Osteocyte (in vitro differentiated cells): ENCODE data around the gene JTB. TPM values are rescaled to one million over a fixed set of nuclear protein-coding genes. Genes with fewer than 3 reads are reported as not detected.

Source experiments
- DNase-seq: peaks from one replicate; pipeline ENCODE4 v3.0.0; 2021; ENCODE audit warnings: mixed read lengths; ENCODE audit not compliant: unreplicated experiment; ENCODE audit errors: extremely low spot score
- H3K27ac Mint-ChIP-seq: one replicate; pipeline ENCODE4 v1.8.0; 2021; ENCODE audit warnings: mild to moderate bottlenecking, mixed read lengths; ENCODE audit not compliant: unreplicated experiment
- H3K27me3 Mint-ChIP-seq: one replicate; pipeline ENCODE4 v1.8.0; 2021; ENCODE audit warnings: mixed read lengths; ENCODE audit not compliant: unreplicated experiment
- H3K36me3 Mint-ChIP-seq: one replicate; pipeline ENCODE4 v1.8.0; 2021; ENCODE audit warnings: mixed read lengths; ENCODE audit not compliant: unreplicated experiment
- H3K4me1 Mint-ChIP-seq: one replicate; pipeline ENCODE4 v1.8.0; 2021; ENCODE audit warnings: mixed read lengths; ENCODE audit not compliant: unreplicated experiment
- H3K4me3 Mint-ChIP-seq: one replicate; pipeline ENCODE4 v1.8.0; 2021; ENCODE audit warnings: mild to moderate bottlenecking, moderate library complexity, mixed read lengths; ENCODE audit not compliant: unreplicated experiment
- H3K9me3 Mint-ChIP-seq: one replicate; pipeline ENCODE4 v1.8.0; 2021; ENCODE audit warnings: mixed read lengths; ENCODE audit not compliant: unreplicated experiment
- CTCF ChIP-seq: fragments of 200-600 bp; sonication (generic); IDR thresholded peaks from 2 replicates; pipeline ENCODE4 v1.5.0; 2021; ENCODE audit warnings: antibody characterized with exemption, mild to moderate bottlenecking, moderate library complexity
- total RNA-seq: library from RNA; stranded (reverse); gene quantifications from 2 replicates; pipeline ENCODE4 v1.2.1, GENCODE V29; 2021

Gene JTB
- total RNA-seq, 1 donor from 2014 or later = 143 TPM

GRCh38 chr1:153942766-153943549, 34.5 kb downstream of the JTB start:
- DNase-seq = no peak
- Mint-ChIP-seq H3K4me1 (peaks cover 18% of the 10 kb centered on the region), H3K4me3 (no peak overlapping the region), H3K36me3 (peaks cover 15% of the 10 kb centered on the region), H3K27me3 (no peaks in the 10 kb centered on the region), H3K9me3 (no peaks in the 10 kb centered on the region), H3K27ac (no peak overlapping the region)
- TF ChIP-seq CTCF = no peak

GRCh38 chr1:153941826-153942725, 35.4 kb downstream of the JTB start:
- TF ChIP-seq CTCF = no peak
- Mint-ChIP-seq H3K27ac (no peak overlapping the region), H3K9me3 (no peaks in the 10 kb centered on the region), H3K36me3 (peaks cover 18% of the 10 kb centered on the region), H3K4me1 (peaks cover 18% of the 10 kb centered on the region), H3K27me3 (no peaks in the 10 kb centered on the region), H3K4me3 (no peak overlapping the region)
- DNase-seq = no peak

GRCh38 chr1:153940756-153941155, 36.7 kb downstream of the JTB start:
- Mint-ChIP-seq H3K4me3 (no peak overlapping the region), H3K9me3 (no peaks in the 10 kb centered on the region), H3K27ac (no peak overlapping the region), H3K36me3 (peaks cover 26% of the 10 kb centered on the region), H3K27me3 (no peaks in the 10 kb centered on the region), H3K4me1 (peaks cover 15% of the 10 kb centered on the region)
- DNase-seq = no peak
- TF ChIP-seq CTCF = no peak

GRCh38 chr1:153939476-153939875, 38.0 kb downstream of the JTB start:
- Mint-ChIP-seq H3K4me1 (peaks cover 4% of the 10 kb centered on the region), H3K27ac (no peak overlapping the region), H3K4me3 (no peak overlapping the region), H3K9me3 (no peaks in the 10 kb centered on the region), H3K36me3 (peaks cover 26% of the 10 kb centered on the region), H3K27me3 (no peaks in the 10 kb centered on the region)
- no peak for TF ChIP-seq CTCF
- no peak for DNase-seq

- Mint-ChIP-seq H3K27ac (no peak overlapping the region), H3K27me3 (no peaks in the 10 kb centered on the region), H3K9me3 (no peaks in the 10 kb centered on the region), H3K4me3 (no peak overlapping the region), H3K36me3 (peaks cover 26% of the 10 kb centered on the region), H3K4me1 (peaks cover 2% of the 10 kb centered on the region)
- DNase-seq = no peak
- no peak for TF ChIP-seq CTCF
Measured at GRCh38 chr1:153938996-153939395, 38.5 kb downstream of the JTB start.
